Astrocyte (in vitro differentiated cells and primary cell): ENCODE measurements around the gene RSKR. TPM values are rescaled to one million over a fixed set of nuclear protein-coding genes. Genes with fewer than 3 reads are reported as not detected.

ENCODE experiments used
- DNase-seq: peaks from one replicate; pipeline ENCODE4 v3.0.0-alpha.2; 2010; ENCODE audit warnings: low read depth
- FAIRE-seq: peaks from 2 replicates; lab custom pipeline; 2011; peaks lifted over from hg19 to GRCh38; lab: Jason Lieb, UNC
- H2AFZ ChIP-seq: 2 replicates; pipeline ENCODE4 v1.6.0; 2012; ENCODE audit warnings: low read depth, low read length, inconsistent platforms
- H3K27ac ChIP-seq: 2 replicates; pipeline ENCODE4 v1.5.1; 2011; ENCODE audit warnings: low read depth, low read length, inconsistent platforms
- H3K27me3 ChIP-seq: 2 replicates; pipeline ENCODE4 v1.6.0; 2011; ENCODE audit warnings: low read length, inconsistent platforms; ENCODE audit not compliant: insufficient read depth
- H3K36me3 ChIP-seq: 2 replicates; pipeline ENCODE4 v1.5.1; 2011; ENCODE audit warnings: low read length, inconsistent platforms; ENCODE audit not compliant: insufficient read depth
- H3K4me1 ChIP-seq: 2 replicates; pipeline ENCODE4 v1.5.1; 2011; ENCODE audit warnings: low read length, inconsistent platforms; ENCODE audit not compliant: insufficient read depth
- H3K4me2 ChIP-seq: 2 replicates; pipeline ENCODE4 v1.6.0; 2012; ENCODE audit warnings: low read length, inconsistent platforms
- H3K4me3 ChIP-seq: 2 replicates; pipeline ENCODE4 v1.5.1; 2011; ENCODE audit warnings: low read depth, mild to moderate bottlenecking, low read length, inconsistent platforms; ENCODE audit not compliant: insufficient read depth
- H3K79me2 ChIP-seq: 2 replicates; pipeline ENCODE4 v1.6.0; 2012; ENCODE audit warnings: mild to moderate bottlenecking, low read length, inconsistent platforms; ENCODE audit not compliant: insufficient read depth
- H3K9ac ChIP-seq: 2 replicates; pipeline ENCODE4 v1.6.0; 2012; ENCODE audit warnings: mild to moderate bottlenecking, low read length, inconsistent platforms
- H3K9me3 ChIP-seq: 2 replicates; pipeline ENCODE4 v1.5.1; 2012; ENCODE audit warnings: low read depth, mild to moderate bottlenecking, low read length, inconsistent platforms; ENCODE audit not compliant: insufficient read depth
- H4K20me1 ChIP-seq: 2 replicates; pipeline ENCODE4 v1.6.0; 2012; ENCODE audit warnings: low read length, inconsistent platforms; ENCODE audit not compliant: insufficient read depth
- H3K27ac Mint-ChIP-seq: one replicate; pipeline ENCODE4 v1.8.0; 2021; ENCODE audit warnings: mild to moderate bottlenecking, mixed read lengths; ENCODE audit not compliant: unreplicated experiment
- H3K27me3 Mint-ChIP-seq: one replicate; pipeline ENCODE4 v1.8.0; 2021; ENCODE audit warnings: low read depth, mixed read lengths; ENCODE audit not compliant: unreplicated experiment
- H3K36me3 Mint-ChIP-seq: one replicate; pipeline ENCODE4 v1.8.0; 2021; ENCODE audit warnings: low read depth, mixed read lengths; ENCODE audit not compliant: unreplicated experiment
- H3K4me1 Mint-ChIP-seq: one replicate; pipeline ENCODE4 v1.8.0; 2021; ENCODE audit warnings: low read depth, mixed read lengths; ENCODE audit not compliant: unreplicated experiment
- H3K4me3 Mint-ChIP-seq: one replicate; pipeline ENCODE4 v1.8.0; 2021; ENCODE audit warnings: mild to moderate bottlenecking, moderate library complexity, mixed read lengths; ENCODE audit not compliant: unreplicated experiment
- H3K9me3 Mint-ChIP-seq: one replicate; pipeline ENCODE4 v1.8.0; 2021; ENCODE audit warnings: mild to moderate bottlenecking, mixed read lengths; ENCODE audit not compliant: unreplicated experiment
- EZH2 ChIP-seq: IDR thresholded peaks from 2 replicates; pipeline ENCODE4 v1.6.1; 2012; ENCODE audit warnings: mild to moderate bottlenecking, low read length, inconsistent platforms; ENCODE audit not compliant: insufficient read depth
- total RNA-seq: library from RNA; stranded (reverse); gene quantifications from 2 replicates; pipeline ENCODE4 v1.2.1, GENCODE V29; 2021
- TF ChIP-seq, protein P1 (sequence below): IDR thresholded peaks from 2 replicates; pipeline ENCODE4 v1.5.1; 2011; ENCODE audit warnings: low read depth, mild to moderate bottlenecking, inconsistent platforms, low read length, moderate library complexity; ENCODE audit not compliant: insufficient read depth

The RSKR gene
- total RNA-seq, 1 donor from 2014 or later, result 13.5 TPM

DNA sequence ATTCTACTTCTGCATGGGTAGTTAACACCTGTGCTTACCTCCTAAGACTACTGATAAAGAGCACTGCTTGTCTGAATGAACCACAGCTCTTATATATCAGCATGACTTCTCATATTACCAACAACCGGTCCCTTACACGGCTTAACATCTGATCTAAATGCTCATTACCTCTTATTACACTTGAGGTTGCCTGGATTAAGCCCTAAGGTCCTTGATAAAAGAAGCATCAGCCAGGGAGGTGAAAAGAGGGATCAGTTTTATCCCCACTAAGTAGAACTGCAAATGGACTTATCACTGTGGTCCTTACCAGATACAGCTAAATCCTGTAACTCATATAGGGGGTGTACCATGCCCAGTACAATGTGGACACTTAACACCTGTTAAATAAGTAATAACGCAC lies 8.2 kb upstream of the RSKR start:
- Mint-ChIP-seq H3K27ac (no peak overlapping the region), H3K27me3 (no peaks in the 10 kb centered on the region), H3K36me3 (peaks cover 32% of the 10 kb centered on the region), H3K4me1 (no peaks in the 10 kb centered on the region), H3K9me3 (no peaks in the 10 kb centered on the region), H3K4me3 (no peak overlapping the region)
- DNase-seq (no peak), FAIRE-seq (no peak)
- Histone ChIP-seq H3K4me1 (no peaks in the 10 kb centered on the region), H4K20me1 (peaks cover 15% of the 10 kb centered on the region), H3K27ac (no peak overlapping the region), H3K79me2 (peaks cover 3% of the 10 kb centered on the region), H3K4me3 (no peak overlapping the region), H3K9me3 (no peaks in the 10 kb centered on the region), H3K9ac (no peak overlapping the region), H3K27me3 (no peaks in the 10 kb centered on the region), H3K36me3 (peaks cover 71% of the 10 kb centered on the region), H3K4me2 (no peak overlapping the region), H2AFZ (no peak overlapping the region)
- no peak for TF ChIP-seq EZH2
- TF ChIP-seq, protein P1, sequence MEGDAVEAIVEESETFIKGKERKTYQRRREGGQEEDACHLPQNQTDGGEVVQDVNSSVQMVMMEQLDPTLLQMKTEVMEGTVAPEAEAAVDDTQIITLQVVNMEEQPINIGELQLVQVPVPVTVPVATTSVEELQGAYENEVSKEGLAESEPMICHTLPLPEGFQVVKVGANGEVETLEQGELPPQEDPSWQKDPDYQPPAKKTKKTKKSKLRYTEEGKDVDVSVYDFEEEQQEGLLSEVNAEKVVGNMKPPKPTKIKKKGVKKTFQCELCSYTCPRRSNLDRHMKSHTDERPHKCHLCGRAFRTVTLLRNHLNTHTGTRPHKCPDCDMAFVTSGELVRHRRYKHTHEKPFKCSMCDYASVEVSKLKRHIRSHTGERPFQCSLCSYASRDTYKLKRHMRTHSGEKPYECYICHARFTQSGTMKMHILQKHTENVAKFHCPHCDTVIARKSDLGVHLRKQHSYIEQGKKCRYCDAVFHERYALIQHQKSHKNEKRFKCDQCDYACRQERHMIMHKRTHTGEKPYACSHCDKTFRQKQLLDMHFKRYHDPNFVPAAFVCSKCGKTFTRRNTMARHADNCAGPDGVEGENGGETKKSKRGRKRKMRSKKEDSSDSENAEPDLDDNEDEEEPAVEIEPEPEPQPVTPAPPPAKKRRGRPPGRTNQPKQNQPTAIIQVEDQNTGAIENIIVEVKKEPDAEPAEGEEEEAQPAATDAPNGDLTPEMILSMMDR, result no peak

DNA sequence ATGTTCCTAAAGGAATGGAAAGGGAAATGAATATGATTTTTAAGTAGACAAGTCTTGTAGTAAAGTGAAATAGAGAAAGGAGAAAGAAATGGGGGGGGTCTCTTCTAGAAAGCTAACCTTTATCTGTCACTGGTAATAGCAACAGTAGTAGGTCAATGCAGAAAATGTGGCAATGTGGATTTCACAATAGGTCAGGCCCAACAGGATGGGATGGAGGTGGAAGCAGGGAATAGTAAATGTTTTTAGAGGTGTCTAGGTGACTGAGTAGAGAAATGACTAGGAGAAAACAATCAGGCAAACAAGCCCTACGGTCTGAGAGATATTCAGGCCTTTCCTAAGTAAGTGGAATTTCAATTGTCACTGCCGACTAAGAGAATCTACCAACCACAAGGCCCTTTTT lies 6.0 kb upstream of the RSKR start:
- H2AFZ ChIP-seq, result no peak overlapping the region
- Mint-ChIP-seq H3K4me1 (no peaks in the 10 kb centered on the region), H3K4me3 (no peak overlapping the region), H3K9me3 (no peaks in the 10 kb centered on the region), H3K27me3 (no peaks in the 10 kb centered on the region), H3K27ac (no peak overlapping the region), H3K36me3 (peaks cover 41% of the 10 kb centered on the region)
- no peaks in the 10 kb centered on the region for H3K4me1 ChIP-seq
- H3K79me2 ChIP-seq, result peaks cover 3% of the 10 kb centered on the region
- H3K9me3 ChIP-seq, result no peaks in the 10 kb centered on the region
- H3K27ac ChIP-seq, result no peak overlapping the region
- H3K9ac ChIP-seq, result no peak overlapping the region
- H3K36me3 ChIP-seq, result peaks cover 84% of the 10 kb centered on the region
- H3K4me3 ChIP-seq, result no peak overlapping the region
- TF ChIP-seq EZH2, result no peak
- TF ChIP-seq, protein P1, result no peak
- DNase-seq (no peak), FAIRE-seq (no peak)
- no peak overlapping the region for H3K4me2 ChIP-seq
- peaks cover 17% of the 10 kb centered on the region for H4K20me1 ChIP-seq
- H3K27me3 ChIP-seq, result no peaks in the 10 kb centered on the region

- FAIRE-seq (no peak), DNase-seq (no peak)
- Histone ChIP-seq H3K79me2 (peaks cover 3% of the 10 kb centered on the region), H3K27ac (no peak overlapping the region), H3K27me3 (no peaks in the 10 kb centered on the region), H3K4me2 (no peak overlapping the region), H3K36me3 (peaks cover 76% of the 10 kb centered on the region), H3K4me1 (no peaks in the 10 kb centered on the region), H2AFZ (no peak overlapping the region), H4K20me1 (peaks cover 23% of the 10 kb centered on the region), H3K9me3 (no peaks in the 10 kb centered on the region), H3K4me3 (no peak overlapping the region), H3K9ac (no peak overlapping the region)
- TF ChIP-seq EZH2, result no peak
- TF ChIP-seq, protein P1, result no peak
- Mint-ChIP-seq H3K27ac (no peak overlapping the region), H3K27me3 (no peaks in the 10 kb centered on the region), H3K9me3 (no peaks in the 10 kb centered on the region), H3K4me3 (no peak overlapping the region), H3K36me3 (peaks cover 39% of the 10 kb centered on the region), H3K4me1 (no peaks in the 10 kb centered on the region)
Observed at GRCh38 chr17:28618464-28618863, 4.5 kb upstream of the RSKR start.
